VCaP (cell line): ENCODE results near the gene SPINT3.
A peak's percentile ranks its signal among the peaks of the same experiment; 100 is the strongest.

Experiments used
- H3K27ac ChIP-seq: fragments of 450-650 bp; 2 replicates; pipeline ENCODE4 v1.5.1; 2017
- CTCF ChIP-seq: fragments of 450-650 bp; conservative IDR thresholded peaks from 2 replicates; pipeline ENCODE4 v1.5.1; 2017; ENCODE audit warnings: mild to moderate bottlenecking, moderate library complexity

SPINT3 gene, protein sequence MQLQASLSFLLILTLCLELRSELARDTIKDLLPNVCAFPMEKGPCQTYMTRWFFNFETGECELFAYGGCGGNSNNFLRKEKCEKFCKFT

GRCh38 chr20:45515147-45515913 is at the start of gene SPINT3:
Gene SPINT3 (minus strand): TSS chr20:45515622. CDS start chr20:45515608, 14 bp downstream.
- TF ChIP-seq CTCF = no peak
- peak within 1 kb of the TSS; percentile 30; the same call in 1 of the 2 replicates for H3K27ac ChIP-seq

DNA sequence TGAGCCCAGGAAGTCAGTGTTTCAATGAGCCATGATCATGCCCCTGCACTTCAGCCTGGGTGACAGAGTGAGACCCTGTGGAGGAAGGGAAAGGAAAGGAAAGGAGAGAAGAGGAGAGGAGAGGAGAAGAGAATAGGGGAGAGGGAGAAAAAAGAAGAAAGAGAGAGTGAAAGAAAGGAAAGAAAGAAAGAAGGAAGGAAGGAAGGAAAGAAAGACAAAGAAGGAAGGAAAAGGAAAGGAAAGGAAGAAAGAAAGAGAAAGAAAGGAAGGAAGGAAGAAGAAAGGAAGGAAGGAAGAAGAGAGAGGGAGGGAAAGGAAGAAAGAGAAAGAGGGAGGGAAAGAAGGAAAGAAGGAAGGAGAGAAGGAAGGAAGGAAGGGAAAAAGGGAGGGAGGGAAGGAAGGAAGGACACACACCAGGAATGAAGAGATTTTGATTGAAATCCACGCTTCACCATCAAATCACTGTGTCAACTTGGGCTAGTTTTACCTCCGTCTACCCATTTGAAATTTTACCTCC is 49.4 kb upstream of the SPINT3 start:
- no peak overlapping the region for H3K27ac ChIP-seq
- no peak for TF ChIP-seq CTCF

DNA sequence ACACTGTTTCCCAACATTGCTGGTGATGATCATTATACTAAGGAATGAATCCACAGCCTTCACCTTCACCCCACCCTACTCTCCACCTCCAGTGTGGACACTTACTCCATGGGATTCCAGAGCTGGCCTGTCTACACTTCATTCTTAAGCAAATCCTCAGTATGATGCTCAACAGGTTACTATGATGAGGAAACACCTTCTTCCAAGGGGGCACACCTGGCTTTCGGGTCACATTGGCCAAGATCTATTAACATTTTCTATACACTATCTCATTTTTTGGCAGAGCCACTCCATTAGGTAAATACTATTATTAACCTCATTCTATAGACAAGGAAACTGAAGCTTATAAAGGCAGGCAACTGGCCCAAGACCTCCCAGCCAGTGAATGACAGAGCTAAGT is 39.8 kb upstream of the SPINT3 start:
- no peak overlapping the region for H3K27ac ChIP-seq
- TF ChIP-seq CTCF = no peak

DNA sequence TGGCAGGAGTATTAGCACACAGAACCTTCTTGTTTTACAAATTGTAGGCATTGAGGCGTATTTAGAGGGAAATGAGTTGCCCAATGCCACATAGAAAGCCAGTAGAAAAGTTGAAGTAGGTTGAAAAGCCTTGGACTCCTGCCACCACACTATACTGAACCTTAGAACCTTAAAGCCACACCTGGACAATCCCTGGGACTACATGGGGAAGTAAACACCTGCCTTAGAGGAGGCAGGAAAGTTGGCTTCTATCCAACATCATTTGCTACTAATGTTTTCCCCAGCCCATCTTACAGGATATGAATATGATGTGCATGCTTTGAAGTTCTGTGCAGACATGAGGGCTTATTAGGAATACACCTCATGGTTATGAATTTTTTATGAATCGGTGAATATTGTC is 37.0 kb upstream of the SPINT3 start:
- H3K27ac ChIP-seq = no peak overlapping the region
- no peak for TF ChIP-seq CTCF

DNA sequence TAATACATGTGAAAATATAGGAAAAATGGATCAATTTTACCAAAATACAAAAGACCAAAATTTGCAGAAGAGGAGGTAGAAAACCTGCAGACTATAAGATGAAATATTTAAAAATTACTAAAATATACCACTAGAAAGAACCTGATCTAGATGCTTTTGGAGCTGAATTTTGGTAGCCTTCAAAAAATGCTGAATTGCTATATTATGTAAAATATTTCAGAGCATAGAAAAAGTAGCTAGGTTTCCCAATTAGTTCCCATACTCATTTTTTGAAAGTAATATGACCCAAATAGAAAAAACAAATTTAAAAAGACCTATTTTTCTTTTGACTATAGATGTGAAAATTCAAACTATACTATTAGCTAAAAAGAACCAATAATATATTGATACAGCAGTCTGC is 35.3 kb upstream of the SPINT3 start:
- no peak for TF ChIP-seq CTCF

DNA sequence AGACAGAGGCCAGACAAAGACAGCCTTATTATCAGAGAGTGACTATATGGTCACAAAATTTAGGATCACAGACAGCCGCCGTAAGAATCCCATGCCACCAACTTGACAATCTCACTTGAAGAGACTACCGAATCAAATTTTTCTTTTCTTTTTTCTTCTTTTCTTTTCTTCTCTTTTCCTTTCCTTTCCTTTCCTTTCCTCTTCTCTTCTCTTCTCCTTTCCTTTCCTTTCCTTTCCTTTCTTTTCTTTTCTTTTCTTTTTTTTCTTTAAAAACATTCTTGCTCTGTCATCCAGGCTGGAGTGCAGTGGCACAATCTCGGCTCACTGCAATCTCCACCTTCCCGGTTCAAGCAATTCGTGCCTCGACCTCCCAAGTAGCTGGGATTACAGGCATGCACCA is 33.0 kb upstream of the SPINT3 start:
- no peak overlapping the region for H3K27ac ChIP-seq
- no peak for TF ChIP-seq CTCF

More for the DNA sequence above, 35.3 kb upstream of the SPINT3 start:
- H3K27ac ChIP-seq = no peak overlapping the region

DNA sequence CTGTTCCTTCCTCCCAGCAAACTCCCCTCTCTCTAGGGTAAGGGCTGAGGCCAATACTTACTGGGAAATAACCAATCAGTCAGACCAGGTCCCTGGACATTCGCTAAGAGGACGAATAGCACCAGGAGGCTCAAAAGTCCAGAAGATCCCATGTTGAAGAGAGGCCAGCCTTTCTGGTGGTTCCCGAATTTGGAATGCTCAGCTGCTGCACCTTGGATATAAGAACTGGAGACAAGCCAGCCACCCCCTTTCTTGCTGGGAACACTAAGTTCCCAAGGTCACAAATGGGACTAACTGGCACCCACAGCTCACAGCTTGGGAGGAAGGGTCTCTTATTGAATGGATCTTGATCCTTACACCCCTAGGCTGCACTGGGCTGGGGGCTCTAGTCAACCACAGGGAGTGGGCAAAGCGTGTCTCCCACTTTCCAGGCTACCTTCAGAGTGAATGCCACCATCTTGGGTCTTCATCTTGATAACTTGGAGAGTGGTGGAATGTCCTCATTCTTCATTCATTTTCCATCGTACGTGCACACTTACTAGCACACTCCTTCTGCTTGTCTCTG is 31.9 kb upstream of the SPINT3 start, which contains the start of gene EPPIN:
EPPIN (minus strand) TSS at position 196 of the 565 bp plus-strand sequence; CDS start at position 152, 44 bp downstream.
- no peak within 1 kb of the TSS for H3K27ac ChIP-seq
- TF ChIP-seq CTCF = no peak
